ENCODE results near the gene SSUH2.

Gene SSUH2

GRCh38 chr3:8639659-8640000, 5.0 kb downstream of the SSUH2 start:
- no peak for DNase-seq

- no peak for DNase-seq
Observed at GRCh38 chr3:8638994-8639658, 5.5 kb downstream of the SSUH2 start.

GRCh38 chr3:8637348-8637747, 7.2 kb downstream of the SSUH2 start:
- no peak for DNase-seq

GRCh38 chr3:8635631-8636030, 9.0 kb downstream of the SSUH2 start:
- no peak for DNase-seq

- no peak for DNase-seq
Observed at GRCh38 chr3:8635125-8635524, 9.5 kb downstream of the SSUH2 start.

- no peak for DNase-seq
Observed at GRCh38 chr3:8632402-8633237, 12.0 kb downstream of the SSUH2 start.

- DNase-seq = no peak
Observed at GRCh38 chr3:8631661-8632060, 12.9 kb downstream of the SSUH2 start.

- peak; percentile 80 for DNase-seq
Observed at GRCh38 chr3:8629151-8630021, 15.2 kb downstream of the SSUH2 start.

- DNase-seq = no peak
Observed at GRCh38 chr3:8627949-8628348, 16.6 kb downstream of the SSUH2 start.

GRCh38 chr3:8627201-8627940, 17.2 kb downstream of the SSUH2 start:
- DNase-seq = no peak

- DNase-seq = no peak
Observed at GRCh38 chr3:8625991-8626390, 18.6 kb downstream of the SSUH2 start.

- no peak for DNase-seq
Observed at GRCh38 chr3:8624612-8625011, 20.0 kb downstream of the SSUH2 start.

GRCh38 chr3:8623741-8624140, 20.9 kb downstream of the SSUH2 start:
- DNase-seq = no peak

- DNase-seq = peak; percentile 45
Observed at GRCh38 chr3:8622873-8623691, 21.5 kb downstream of the SSUH2 start.

GRCh38 chr3:8621872-8622271, 22.7 kb downstream of the SSUH2 start:
- DNase-seq = no peak

GRCh38 chr3:8621141-8621540, 23.5 kb downstream of the SSUH2 start:
- no peak for DNase-seq

- DNase-seq = no peak
Observed at GRCh38 chr3:8619548-8619947, 25.1 kb downstream of the SSUH2 start.

- no peak for DNase-seq
Observed at GRCh38 chr3:8618950-8619349, 25.6 kb downstream of the SSUH2 start.

- no peak for DNase-seq
Observed at GRCh38 chr3:8617921-8618320, 26.7 kb downstream of the SSUH2 start.

- no peak for DNase-seq
Observed at GRCh38 chr3:8610951-8611350, 33.6 kb downstream of the SSUH2 start.

- no peak for DNase-seq
Observed at GRCh38 chr3:8608791-8609467, 35.7 kb downstream of the SSUH2 start.
